Measurements from ENCODE around the gene HCFC1R1. TPM values are rescaled to one million over a fixed set of nuclear protein-coding genes. Genes with fewer than 3 reads are reported as not detected.

The HCFC1R1 gene
- total RNA-seq, 2 experiments from 2014 or later: 24.2 to 24.8 TPM

GRCh38 chr16:3051494-3051893 lies 27.8 kb upstream of the HCFC1R1 start:
- H3K4me1 Mint-ChIP-seq (ENCODE audit: low read depth): peaks cover 36% of the 10 kb centered on the region
- H3K36me3 Mint-ChIP-seq (ENCODE audit: low read depth): peaks cover 20% of the 10 kb centered on the region
- intact Hi-C loops (cut with micrococcal nuclease): no loop called here
- POLR2A ChIA-PET: interaction anchor here (0.6 to 2.8 kb wide), 6 partner anchors 8 to 78 kb away, joined by 3 to 9 read pairs (median 4); no protein-coding TSS in a partner anchor
- CTCF ChIA-PET: interaction anchor here (0.6 to 6.0 kb wide), 3 partner anchors 10 to 642 kb away, joined by 3 to 99 read pairs (median 5); no protein-coding TSS in a partner anchor
- peaks cover 10% of the 10 kb centered on the region for H3K27me3 Mint-ChIP-seq
- H3K4me3 Mint-ChIP-seq: no peak overlapping the region
- no peak for TF ChIP-seq CTCF (IDR thresholded peaks at IDR 0.05)
- ATAC-seq (no peak), DNase-seq (no peak)
- H3K9me3 Mint-ChIP-seq: no peaks in the 10 kb centered on the region
- no peak overlapping the region for H3K27ac Mint-ChIP-seq

GRCh38 chr16:3051009-3051408 lies 27.3 kb upstream of the HCFC1R1 start:
- peaks cover 20% of the 10 kb centered on the region for H3K36me3 Mint-ChIP-seq (ENCODE audit: low read depth)
- ChIA-PET CTCF (interaction anchor here (0.6 to 6.0 kb wide), 3 partner anchors 9 to 643 kb away, joined by 3 to 99 read pairs (median 5); no protein-coding TSS in a partner anchor), POLR2A (interaction anchor here (0.7 to 2.8 kb wide), 6 partner anchors 8 to 78 kb away, joined by 3 to 9 read pairs (median 4); no protein-coding TSS in a partner anchor)
- peaks cover 10% of the 10 kb centered on the region for H3K27me3 Mint-ChIP-seq
- peaks cover 34% of the 10 kb centered on the region for H3K4me1 Mint-ChIP-seq (ENCODE audit: low read depth)
- DNase-seq (no peak), ATAC-seq (no peak)
- H3K27ac Mint-ChIP-seq: no peak overlapping the region
- TF ChIP-seq CTCF (IDR thresholded peaks at IDR 0.05): no peak
- intact Hi-C loops (cut with micrococcal nuclease): no loop called here
- H3K9me3 Mint-ChIP-seq: no peaks in the 10 kb centered on the region
- no peak overlapping the region for H3K4me3 Mint-ChIP-seq

- H3K4me1 Mint-ChIP-seq (ENCODE audit: low read depth): peaks cover 31% of the 10 kb centered on the region
- POLR2A ChIA-PET: interaction anchor here (0.7 to 2.8 kb wide), 4 partner anchors 9 to 79 kb away, joined by 3 to 9 read pairs (median 6); no protein-coding TSS in a partner anchor
- H3K9me3 Mint-ChIP-seq: no peaks in the 10 kb centered on the region
These were observed 26.7 kb upstream of the HCFC1R1 start for GRCh38 chr16:3050487-3050886.

GRCh38 chr16:3049921-3050481 lies 26.3 kb upstream of the HCFC1R1 start:
- DNase-seq (no peak), ATAC-seq (no peak)
- Mint-ChIP-seq H3K4me1 (ENCODE audit: low read depth) (peaks cover 30% of the 10 kb centered on the region), H3K4me3 (no peak overlapping the region), H3K36me3 (ENCODE audit: low read depth) (peaks cover 14% of the 10 kb centered on the region), H3K9me3 (no peaks in the 10 kb centered on the region), H3K27me3 (peaks cover 15% of the 10 kb centered on the region), H3K27ac (no peak overlapping the region)
- CTCF ChIA-PET: interaction anchor here (1.6 to 6.0 kb wide), 3 partner anchors 9 to 80 kb away, joined by 4 to 99 read pairs (median 36); no protein-coding TSS in a partner anchor
- TF ChIP-seq CTCF (IDR thresholded peaks at IDR 0.05): no peak
- POLR2A ChIA-PET: interaction anchor here (1.3 to 2.8 kb wide), 3 partner anchors 9 to 49 kb away, joined by 4 to 9 read pairs (median 9); no protein-coding TSS in a partner anchor
- intact Hi-C loops (cut with micrococcal nuclease): no loop called here

More at GRCh38 chr16:3050487-3050886, 26.7 kb upstream of the HCFC1R1 start:
- Mint-ChIP-seq H3K27me3 (peaks cover 11% of the 10 kb centered on the region), H3K36me3 (ENCODE audit: low read depth) (peaks cover 19% of the 10 kb centered on the region), H3K4me3 (no peak overlapping the region), H3K27ac (no peak overlapping the region)
- ATAC-seq: no peak
- CTCF ChIA-PET: interaction anchor here (1.6 to 6.0 kb wide), 3 partner anchors 9 to 79 kb away, joined by 4 to 99 read pairs (median 36); no protein-coding TSS in a partner anchor
- intact Hi-C loops (cut with micrococcal nuclease): no loop called here
- TF ChIP-seq CTCF (IDR thresholded peaks at IDR 0.05): no peak
- no peak for DNase-seq

GRCh38 chr16:3047387-3047720 lies 23.6 kb upstream of the HCFC1R1 start:
- ChIA-PET POLR2A (interaction anchor here (0.5 to 2.2 kb wide), 9 partner anchors 8 to 41 kb away, joined by 3 to 7 read pairs (median 5); partner anchors contain the start of gene TNFRSF12A), CTCF (interaction anchor here (1.2 to 6.0 kb wide), 4 partner anchors 12 to 82 kb away, joined by 4 to 99 read pairs (median 26); no protein-coding TSS in a partner anchor)
- TF ChIP-seq CTCF (IDR thresholded peaks at IDR 0.05): no peak
- Mint-ChIP-seq H3K36me3 (ENCODE audit: low read depth) (peaks cover 2% of the 10 kb centered on the region), H3K27ac (no peak overlapping the region), H3K4me3 (no peak overlapping the region), H3K9me3 (no peaks in the 10 kb centered on the region), H3K4me1 (ENCODE audit: low read depth) (peaks cover 21% of the 10 kb centered on the region), H3K27me3 (peaks cover 30% of the 10 kb centered on the region)
- intact Hi-C loops (cut with micrococcal nuclease): no loop called here
- ATAC-seq (no peak), DNase-seq (no peak)
